Adipocyte (in vitro differentiated cells): Measurements from ENCODE around the gene MUC2.
A peak's percentile ranks its signal among the peaks of the same experiment; 100 is the strongest.

Source experiments
- DNase-seq: peaks from one replicate; pipeline ENCODE4 v3.0.0-alpha.2; 2015; ENCODE audit warnings: low read depth
- H3K27me3 ChIP-seq: replicated peaks from 2 replicates; pipeline ENCODE4 v1.7.0; 2013; ENCODE audit warnings: mild to moderate bottlenecking, low read length, moderate library complexity; ENCODE audit not compliant: control insufficient read depth, insufficient read depth
- H3K36me3 ChIP-seq: 2 replicates; pipeline ENCODE4 v1.7.0; 2013; ENCODE audit warnings: low read length, mild to moderate bottlenecking, moderate library complexity; ENCODE audit not compliant: control insufficient read depth, insufficient read depth, severe bottlenecking
- H3K4me1 ChIP-seq: 2 replicates; pipeline ENCODE4 v1.7.0; 2013; ENCODE audit warnings: mild to moderate bottlenecking, low read length, moderate library complexity; ENCODE audit not compliant: control insufficient read depth, insufficient read depth
- H3K4me3 ChIP-seq: 2 replicates; pipeline ENCODE4 v1.7.0; 2013; ENCODE audit warnings: mild to moderate bottlenecking, low read length, moderate library complexity
- H3K9ac ChIP-seq: 2 replicates; pipeline ENCODE4 v1.7.0; 2013; ENCODE audit warnings: mild to moderate bottlenecking, low read length, moderate library complexity
- H3K9me3 ChIP-seq: 2 replicates; pipeline ENCODE4 v1.7.0; 2013; ENCODE audit warnings: mild to moderate bottlenecking, low read length, moderate library complexity; ENCODE audit not compliant: control insufficient read depth

Gene MUC2

DNA sequence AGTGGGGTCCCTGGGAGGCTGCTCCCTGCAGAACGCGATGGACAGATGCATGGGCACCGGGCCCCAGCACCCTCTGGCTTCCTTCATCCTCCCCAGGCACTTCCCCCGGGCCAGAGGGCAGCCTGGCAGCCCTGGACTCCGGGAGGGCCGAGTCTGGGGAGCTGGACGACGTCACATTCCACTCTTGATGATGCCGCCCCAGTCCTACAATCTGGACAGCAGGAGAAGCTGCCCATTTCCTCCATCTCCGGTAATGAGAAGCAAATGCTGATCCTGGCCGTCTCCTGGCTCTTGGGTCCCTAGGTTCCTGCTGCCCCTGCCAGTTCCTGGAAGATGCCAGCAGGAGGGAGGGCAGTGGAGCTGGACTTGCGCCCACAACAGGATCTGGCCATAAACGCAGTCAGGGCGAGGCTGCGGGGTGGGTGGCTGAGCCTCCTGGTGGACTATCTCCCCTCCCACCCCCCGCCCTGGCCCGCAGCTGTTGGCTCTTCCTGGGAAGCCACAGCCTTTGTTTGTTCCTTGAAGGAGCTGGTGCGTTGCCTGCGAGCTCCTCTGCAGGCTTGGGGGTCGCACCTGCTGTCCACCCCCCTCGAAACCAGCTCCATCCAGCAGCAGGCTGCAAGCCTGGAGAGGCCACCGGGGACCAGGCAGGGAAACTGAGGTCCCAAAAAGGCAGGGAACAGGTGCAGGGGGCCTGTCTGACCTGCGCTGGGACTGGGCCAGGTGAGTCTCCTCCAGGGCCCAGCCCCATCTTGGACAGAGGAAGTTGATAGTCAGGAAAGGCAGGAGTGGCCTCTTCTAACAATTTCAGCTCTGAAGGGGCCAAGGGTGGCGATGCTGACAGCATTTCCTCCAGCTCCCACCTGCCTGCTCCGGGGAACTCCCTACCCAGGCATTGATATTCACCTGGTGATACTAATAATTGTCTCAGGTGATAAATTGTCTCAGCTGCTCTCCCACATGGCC, 20.2 kb upstream of the MUC2 start:
- H3K9ac ChIP-seq: no peak overlapping the region
- H3K9me3 ChIP-seq: no peaks in the 10 kb centered on the region
- no peaks in the 10 kb centered on the region for H3K4me1 ChIP-seq
- peaks cover 34% of the 10 kb centered on the region for H3K27me3 ChIP-seq
- peak; percentile 47 for DNase-seq
- H3K4me3 ChIP-seq: no peak overlapping the region
- no peaks in the 10 kb centered on the region for H3K36me3 ChIP-seq

DNA sequence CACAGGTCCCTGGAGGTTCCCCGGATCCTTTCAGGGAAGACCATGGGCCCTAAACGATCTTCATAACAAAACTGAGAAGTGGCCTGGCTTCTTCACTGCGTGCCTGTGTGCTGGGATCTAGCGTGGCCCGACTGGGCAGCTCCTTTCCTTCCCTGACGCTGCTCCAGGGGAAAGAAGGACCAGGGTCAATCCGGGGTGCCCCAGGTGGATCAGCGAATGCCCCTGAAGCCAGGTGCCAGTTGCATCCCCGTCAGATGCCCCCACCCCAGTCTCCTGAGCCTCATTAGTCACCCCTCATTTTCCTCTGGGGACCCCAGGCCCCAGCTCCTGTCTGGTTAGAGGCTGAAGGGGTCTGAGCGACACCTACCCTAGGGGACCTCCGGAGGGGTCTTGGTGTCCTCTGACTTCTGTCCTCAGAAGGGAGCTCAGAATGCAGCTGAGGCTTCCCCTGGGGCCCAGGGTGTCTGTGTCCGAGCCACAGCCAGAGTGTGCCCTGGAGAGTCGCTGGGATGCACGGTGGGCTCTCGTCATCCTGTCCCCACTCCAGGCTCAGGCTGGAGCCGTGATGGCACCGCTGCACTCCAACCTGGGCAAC, 19.5 kb upstream of the MUC2 start:
- Histone ChIP-seq H3K9ac (no peak overlapping the region), H3K9me3 (no peaks in the 10 kb centered on the region), H3K27me3 (peaks cover 28% of the 10 kb centered on the region), H3K4me1 (no peaks in the 10 kb centered on the region), H3K36me3 (no peaks in the 10 kb centered on the region), H3K4me3 (no peak overlapping the region)
- no peak for DNase-seq

DNA sequence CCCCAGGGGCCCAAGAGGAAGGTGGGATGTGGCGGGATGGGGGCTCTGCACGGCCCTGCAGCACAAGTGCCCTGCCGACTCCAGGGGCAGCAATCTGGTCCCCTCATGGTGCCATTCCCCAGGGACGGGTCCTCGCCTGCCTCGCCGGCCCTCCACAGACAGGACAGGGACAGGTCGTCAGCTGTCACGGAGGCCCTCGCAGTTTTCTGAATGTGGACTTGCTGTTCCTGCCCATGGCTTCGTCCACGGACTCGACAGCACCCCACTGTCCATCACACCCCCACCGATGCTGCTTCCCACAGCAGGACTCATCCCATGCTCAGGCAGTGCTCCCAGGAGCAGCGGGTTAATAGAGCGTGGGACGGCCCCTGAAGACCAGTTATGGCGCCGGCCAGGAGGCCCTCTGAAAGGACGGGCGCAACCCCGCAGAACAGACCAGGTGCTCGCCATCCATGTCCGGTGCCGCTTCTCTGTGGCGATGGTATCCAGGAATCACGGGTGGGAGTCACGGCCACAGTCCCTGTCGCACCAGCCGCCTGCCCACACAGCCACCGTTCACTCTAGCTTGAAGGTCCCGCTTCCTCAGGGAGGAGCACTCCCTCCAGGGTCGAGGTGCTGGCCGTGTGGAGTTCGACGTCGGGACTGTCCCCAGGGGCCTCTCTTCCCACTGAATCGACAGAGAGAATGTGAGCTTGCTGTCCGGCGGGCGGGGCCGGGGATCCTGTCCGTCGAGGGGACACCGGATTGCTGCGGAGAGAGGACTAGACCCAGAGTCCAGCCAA, 18.5 kb upstream of the MUC2 start:
- peaks cover 8% of the 10 kb centered on the region for H3K4me1 ChIP-seq
- no peak overlapping the region for H3K4me3 ChIP-seq
- DNase-seq: no peak
- peaks cover 24% of the 10 kb centered on the region for H3K27me3 ChIP-seq
- H3K9ac ChIP-seq: no peak overlapping the region
- no peaks in the 10 kb centered on the region for H3K36me3 ChIP-seq
- H3K9me3 ChIP-seq: no peaks in the 10 kb centered on the region

DNA sequence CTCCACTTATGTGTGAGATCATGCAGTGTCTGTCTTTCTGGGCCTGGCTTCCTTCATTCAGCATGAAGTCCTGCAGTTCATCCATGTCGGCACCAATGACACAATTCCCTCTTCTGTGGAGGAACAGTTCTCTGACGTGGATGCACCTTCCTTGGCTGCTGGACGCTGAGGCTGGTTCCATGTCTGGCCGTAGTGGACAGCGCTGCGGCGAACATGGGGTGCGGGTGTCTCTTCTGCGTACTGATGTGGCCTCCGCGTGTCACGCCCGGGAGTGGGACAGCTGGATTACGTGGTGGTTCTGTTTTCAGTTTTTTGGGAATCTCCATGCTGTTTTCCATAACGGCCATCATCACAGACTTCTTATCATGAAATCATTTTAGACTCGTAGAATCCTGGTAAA, 16.9 kb upstream of the MUC2 start:
- no peak overlapping the region for H3K9ac ChIP-seq
- H3K9me3 ChIP-seq: peaks cover 14% of the 10 kb centered on the region
- no peak overlapping the region for H3K4me3 ChIP-seq
- H3K27me3 ChIP-seq: peaks cover 24% of the 10 kb centered on the region
- DNase-seq: no peak
- H3K4me1 ChIP-seq: peaks cover 8% of the 10 kb centered on the region
- no peaks in the 10 kb centered on the region for H3K36me3 ChIP-seq

DNA sequence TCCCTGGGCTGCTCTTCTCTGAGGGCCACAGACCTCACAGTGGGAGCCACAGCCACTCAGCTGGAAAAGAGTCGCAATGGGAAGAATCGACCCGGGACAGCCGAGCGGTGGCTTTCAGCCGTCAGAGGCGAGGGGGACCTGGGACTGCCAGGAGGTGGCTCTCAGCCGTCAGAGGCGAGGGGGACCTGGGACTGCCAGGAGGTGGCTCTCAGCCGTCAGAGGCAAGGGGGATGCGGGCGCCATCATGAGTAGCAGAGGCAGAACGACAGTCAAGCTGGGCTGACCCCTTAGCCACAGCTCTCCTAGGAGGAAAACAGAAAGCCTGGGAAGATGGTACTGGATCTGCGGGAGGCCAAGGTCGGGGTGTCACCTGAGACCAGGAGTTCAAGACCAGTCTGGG, 14.9 kb upstream of the MUC2 start:
- no peak overlapping the region for H3K9ac ChIP-seq
- peaks cover 8% of the 10 kb centered on the region for H3K4me1 ChIP-seq
- peaks cover 22% of the 10 kb centered on the region for H3K9me3 ChIP-seq
- H3K4me3 ChIP-seq: no peak overlapping the region
- no peak for DNase-seq
- H3K36me3 ChIP-seq: no peaks in the 10 kb centered on the region
- H3K27me3 ChIP-seq: peaks cover 13% of the 10 kb centered on the region

DNA sequence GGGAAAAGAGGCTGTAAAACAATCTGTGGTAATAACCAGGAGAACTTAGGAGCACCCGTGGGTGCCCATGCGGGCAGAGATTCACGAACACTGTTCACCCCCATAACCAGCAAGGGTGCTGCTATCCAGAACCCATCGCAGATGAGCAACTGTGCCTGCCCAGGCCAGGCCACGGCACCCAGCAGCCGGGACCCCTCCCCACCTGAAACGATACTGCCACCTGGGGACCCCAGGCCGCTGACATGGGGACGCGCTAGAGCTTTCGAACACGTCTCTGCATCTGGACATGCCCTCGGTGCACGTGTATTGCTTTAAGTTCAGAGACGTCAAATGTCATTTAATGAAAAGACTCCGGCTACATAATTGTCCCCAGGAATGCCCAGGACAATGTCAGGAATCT, 14.3 kb upstream of the MUC2 start:
- no peak for DNase-seq
- no peak overlapping the region for H3K4me3 ChIP-seq
- no peak overlapping the region for H3K9ac ChIP-seq
- peaks cover 8% of the 10 kb centered on the region for H3K4me1 ChIP-seq
- peaks cover 10% of the 10 kb centered on the region for H3K27me3 ChIP-seq
- H3K36me3 ChIP-seq: no peaks in the 10 kb centered on the region
- peaks cover 22% of the 10 kb centered on the region for H3K9me3 ChIP-seq

DNA sequence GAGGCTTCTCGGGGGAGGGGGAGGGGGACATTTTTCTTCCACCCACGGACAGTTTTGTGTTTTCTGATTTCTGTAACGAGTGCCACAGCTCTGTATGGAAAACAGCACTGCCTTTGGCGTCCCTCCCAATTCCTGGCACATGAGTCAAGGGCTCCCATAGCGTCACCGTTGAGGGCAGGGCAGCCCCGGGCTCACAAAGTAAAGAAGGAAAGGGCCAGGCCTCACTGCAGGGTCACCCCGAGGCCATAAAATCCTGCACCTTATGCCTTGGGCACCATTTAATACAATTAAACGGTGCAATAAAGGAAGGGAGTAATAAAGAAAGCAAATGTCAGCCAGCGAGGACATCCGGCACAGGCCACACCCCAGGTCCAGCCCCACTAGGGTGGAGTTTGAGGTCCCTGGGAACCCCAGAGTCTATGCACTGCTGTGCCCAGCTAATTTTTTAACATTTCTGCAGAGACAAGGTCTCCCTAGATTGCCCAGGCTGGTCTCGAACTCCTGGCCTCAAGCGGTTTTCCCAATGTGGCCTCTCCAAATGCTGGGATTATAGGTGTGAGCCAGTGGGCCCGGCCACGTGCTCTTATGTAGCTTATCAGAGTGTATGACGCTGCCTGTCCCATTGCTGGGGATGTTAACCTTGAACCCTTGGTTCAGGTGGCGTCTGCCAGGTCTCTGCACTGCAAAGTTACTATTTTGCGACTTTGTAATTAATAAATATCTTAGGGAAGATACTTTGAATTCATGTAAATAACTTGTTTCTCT, 13.6 kb upstream of the MUC2 start:
- Histone ChIP-seq H3K9me3 (peaks cover 22% of the 10 kb centered on the region), H3K4me1 (peaks cover 8% of the 10 kb centered on the region), H3K4me3 (no peak overlapping the region), H3K9ac (no peak overlapping the region), H3K27me3 (peaks cover 10% of the 10 kb centered on the region), H3K36me3 (no peaks in the 10 kb centered on the region)
- peak; percentile 89 for DNase-seq

DNA sequence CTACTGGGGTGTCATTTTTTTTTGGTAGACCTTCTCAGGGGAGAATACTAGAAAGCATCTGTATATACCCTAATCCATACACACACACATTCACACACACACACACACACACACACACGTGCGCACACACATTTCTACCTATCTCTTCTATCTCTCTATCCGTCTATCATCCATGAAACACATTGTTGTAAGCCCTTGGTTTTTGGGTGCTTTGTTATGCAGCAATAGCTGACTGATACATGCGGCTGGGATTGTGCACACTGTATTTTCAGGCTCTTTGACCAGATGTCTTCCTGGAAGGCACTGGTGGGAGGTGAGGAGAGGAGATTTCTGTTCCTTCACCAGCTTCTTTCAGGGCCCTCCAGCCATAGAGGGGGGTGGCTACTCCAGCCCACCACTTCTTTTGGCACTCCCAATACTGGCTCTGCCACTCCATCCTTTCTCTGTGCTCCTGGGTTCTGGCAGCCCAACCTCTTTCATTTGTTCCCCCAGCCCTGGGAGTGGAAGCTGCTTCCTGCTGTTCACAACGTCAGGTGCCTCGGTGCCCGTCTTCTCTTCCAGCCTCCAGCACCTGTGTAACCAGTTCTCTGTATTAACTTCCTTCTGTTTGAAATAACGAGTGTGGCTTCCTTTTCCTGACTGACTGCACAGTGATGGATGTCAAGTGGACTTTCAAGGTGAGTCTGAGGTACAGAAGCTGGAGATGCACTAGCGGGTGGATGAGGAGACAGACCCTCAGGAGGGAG, 12.4 kb upstream of the MUC2 start:
- peaks cover 8% of the 10 kb centered on the region for H3K4me1 ChIP-seq

DNA sequence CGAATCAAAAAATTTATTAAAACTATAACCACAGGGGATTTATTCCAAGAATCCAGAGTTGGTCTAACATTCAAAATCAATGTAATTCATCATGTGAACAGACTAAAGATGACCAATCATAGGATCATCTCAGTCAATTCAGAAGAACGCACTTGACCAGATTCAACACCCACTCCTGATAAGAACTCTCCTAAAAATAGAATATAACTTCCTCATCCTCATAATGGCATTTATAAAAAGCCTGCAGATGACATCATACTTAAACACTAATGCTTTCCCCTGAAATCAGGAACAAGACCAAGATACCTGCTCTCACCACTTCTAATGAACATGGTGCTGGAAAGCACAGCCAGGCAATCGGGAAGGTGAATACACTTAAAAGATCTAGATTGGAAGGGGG, 10.5 kb upstream of the MUC2 start:
- H3K27me3 ChIP-seq: no peaks in the 10 kb centered on the region
- H3K4me1 ChIP-seq: peaks cover 8% of the 10 kb centered on the region
- DNase-seq: no peak
- H3K4me3 ChIP-seq: no peak overlapping the region
- no peaks in the 10 kb centered on the region for H3K36me3 ChIP-seq
- peaks cover 22% of the 10 kb centered on the region for H3K9me3 ChIP-seq
- H3K9ac ChIP-seq: no peak overlapping the region

More for the DNA sequence above, 12.4 kb upstream of the MUC2 start:
- Histone ChIP-seq H3K9ac (no peak overlapping the region), H3K36me3 (no peaks in the 10 kb centered on the region), H3K4me3 (no peak overlapping the region), H3K9me3 (peaks cover 22% of the 10 kb centered on the region), H3K27me3 (no peaks in the 10 kb centered on the region)
- no peak for DNase-seq

DNA sequence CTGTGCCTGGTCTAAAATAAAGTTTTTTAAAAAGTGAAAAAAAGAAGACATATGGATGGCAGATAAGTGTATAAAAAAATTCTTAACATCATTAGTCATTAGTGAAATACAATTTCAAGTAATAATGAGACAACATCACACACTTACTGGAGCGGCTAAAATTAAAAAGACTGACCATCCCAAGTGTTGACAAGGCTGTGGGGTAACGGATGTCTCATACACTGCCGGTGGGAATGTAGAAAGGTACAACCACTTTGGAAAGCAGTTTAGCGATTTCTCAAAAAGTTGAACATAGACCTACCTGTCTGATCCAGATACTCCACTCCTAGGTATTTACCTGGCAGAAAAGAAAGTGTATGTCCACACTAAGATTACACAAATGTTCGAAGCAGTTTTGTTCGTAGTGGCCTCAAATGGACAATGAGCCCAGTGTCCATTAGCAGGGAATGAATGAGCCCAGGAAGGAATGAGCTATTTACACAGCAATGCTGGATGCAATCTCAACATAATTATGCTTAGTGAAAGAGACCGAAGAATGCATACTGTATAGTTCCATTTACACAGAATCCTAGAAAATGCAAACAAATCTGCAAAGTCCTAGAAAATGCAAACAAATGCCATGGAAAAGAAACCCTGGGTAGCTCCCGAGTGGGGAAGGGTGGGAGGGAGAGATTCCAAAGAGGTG, 6.7 kb upstream of the MUC2 start:
- DNase-seq: no peak
- Histone ChIP-seq H3K36me3 (no peaks in the 10 kb centered on the region), H3K9ac (no peak overlapping the region), H3K4me1 (peaks cover 1% of the 10 kb centered on the region), H3K4me3 (no peak overlapping the region), H3K9me3 (peaks cover 6% of the 10 kb centered on the region), H3K27me3 (peaks cover 6% of the 10 kb centered on the region)
